ENCODE measurements around the gene KCNS1. TPM values are rescaled to one million over a fixed set of nuclear protein-coding genes. Genes with fewer than 3 reads are reported as not detected.

Gene KCNS1
- total and polyA plus RNA-seq, 2 of the 8 experiments (the other 6 are each of a cell fraction or from before 2014, with no cell fraction given), result 1.4 to 1.8 TPM

DNA sequence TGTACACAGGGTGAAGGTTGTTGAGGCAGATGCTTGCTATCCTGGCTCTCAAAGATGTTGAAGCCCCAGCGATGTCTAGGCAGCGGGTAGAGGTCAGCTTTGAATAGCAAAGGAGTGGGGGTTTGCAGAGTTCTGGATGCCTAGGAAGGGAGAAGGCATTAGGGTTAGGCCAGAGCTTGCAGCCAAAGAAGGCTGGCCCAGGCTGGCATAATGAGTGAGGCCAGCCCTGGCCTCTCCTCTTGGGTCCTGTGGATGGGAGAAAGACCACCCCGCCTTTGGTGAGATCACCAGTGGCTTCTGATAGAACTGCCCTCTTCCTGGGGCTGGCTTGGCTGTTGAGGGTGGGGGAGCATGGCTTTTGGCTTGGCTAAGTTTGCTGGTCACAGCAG is 14.5 kb upstream of the KCNS1 start (continued):
- TF ChIP-seq, protein P1, sequence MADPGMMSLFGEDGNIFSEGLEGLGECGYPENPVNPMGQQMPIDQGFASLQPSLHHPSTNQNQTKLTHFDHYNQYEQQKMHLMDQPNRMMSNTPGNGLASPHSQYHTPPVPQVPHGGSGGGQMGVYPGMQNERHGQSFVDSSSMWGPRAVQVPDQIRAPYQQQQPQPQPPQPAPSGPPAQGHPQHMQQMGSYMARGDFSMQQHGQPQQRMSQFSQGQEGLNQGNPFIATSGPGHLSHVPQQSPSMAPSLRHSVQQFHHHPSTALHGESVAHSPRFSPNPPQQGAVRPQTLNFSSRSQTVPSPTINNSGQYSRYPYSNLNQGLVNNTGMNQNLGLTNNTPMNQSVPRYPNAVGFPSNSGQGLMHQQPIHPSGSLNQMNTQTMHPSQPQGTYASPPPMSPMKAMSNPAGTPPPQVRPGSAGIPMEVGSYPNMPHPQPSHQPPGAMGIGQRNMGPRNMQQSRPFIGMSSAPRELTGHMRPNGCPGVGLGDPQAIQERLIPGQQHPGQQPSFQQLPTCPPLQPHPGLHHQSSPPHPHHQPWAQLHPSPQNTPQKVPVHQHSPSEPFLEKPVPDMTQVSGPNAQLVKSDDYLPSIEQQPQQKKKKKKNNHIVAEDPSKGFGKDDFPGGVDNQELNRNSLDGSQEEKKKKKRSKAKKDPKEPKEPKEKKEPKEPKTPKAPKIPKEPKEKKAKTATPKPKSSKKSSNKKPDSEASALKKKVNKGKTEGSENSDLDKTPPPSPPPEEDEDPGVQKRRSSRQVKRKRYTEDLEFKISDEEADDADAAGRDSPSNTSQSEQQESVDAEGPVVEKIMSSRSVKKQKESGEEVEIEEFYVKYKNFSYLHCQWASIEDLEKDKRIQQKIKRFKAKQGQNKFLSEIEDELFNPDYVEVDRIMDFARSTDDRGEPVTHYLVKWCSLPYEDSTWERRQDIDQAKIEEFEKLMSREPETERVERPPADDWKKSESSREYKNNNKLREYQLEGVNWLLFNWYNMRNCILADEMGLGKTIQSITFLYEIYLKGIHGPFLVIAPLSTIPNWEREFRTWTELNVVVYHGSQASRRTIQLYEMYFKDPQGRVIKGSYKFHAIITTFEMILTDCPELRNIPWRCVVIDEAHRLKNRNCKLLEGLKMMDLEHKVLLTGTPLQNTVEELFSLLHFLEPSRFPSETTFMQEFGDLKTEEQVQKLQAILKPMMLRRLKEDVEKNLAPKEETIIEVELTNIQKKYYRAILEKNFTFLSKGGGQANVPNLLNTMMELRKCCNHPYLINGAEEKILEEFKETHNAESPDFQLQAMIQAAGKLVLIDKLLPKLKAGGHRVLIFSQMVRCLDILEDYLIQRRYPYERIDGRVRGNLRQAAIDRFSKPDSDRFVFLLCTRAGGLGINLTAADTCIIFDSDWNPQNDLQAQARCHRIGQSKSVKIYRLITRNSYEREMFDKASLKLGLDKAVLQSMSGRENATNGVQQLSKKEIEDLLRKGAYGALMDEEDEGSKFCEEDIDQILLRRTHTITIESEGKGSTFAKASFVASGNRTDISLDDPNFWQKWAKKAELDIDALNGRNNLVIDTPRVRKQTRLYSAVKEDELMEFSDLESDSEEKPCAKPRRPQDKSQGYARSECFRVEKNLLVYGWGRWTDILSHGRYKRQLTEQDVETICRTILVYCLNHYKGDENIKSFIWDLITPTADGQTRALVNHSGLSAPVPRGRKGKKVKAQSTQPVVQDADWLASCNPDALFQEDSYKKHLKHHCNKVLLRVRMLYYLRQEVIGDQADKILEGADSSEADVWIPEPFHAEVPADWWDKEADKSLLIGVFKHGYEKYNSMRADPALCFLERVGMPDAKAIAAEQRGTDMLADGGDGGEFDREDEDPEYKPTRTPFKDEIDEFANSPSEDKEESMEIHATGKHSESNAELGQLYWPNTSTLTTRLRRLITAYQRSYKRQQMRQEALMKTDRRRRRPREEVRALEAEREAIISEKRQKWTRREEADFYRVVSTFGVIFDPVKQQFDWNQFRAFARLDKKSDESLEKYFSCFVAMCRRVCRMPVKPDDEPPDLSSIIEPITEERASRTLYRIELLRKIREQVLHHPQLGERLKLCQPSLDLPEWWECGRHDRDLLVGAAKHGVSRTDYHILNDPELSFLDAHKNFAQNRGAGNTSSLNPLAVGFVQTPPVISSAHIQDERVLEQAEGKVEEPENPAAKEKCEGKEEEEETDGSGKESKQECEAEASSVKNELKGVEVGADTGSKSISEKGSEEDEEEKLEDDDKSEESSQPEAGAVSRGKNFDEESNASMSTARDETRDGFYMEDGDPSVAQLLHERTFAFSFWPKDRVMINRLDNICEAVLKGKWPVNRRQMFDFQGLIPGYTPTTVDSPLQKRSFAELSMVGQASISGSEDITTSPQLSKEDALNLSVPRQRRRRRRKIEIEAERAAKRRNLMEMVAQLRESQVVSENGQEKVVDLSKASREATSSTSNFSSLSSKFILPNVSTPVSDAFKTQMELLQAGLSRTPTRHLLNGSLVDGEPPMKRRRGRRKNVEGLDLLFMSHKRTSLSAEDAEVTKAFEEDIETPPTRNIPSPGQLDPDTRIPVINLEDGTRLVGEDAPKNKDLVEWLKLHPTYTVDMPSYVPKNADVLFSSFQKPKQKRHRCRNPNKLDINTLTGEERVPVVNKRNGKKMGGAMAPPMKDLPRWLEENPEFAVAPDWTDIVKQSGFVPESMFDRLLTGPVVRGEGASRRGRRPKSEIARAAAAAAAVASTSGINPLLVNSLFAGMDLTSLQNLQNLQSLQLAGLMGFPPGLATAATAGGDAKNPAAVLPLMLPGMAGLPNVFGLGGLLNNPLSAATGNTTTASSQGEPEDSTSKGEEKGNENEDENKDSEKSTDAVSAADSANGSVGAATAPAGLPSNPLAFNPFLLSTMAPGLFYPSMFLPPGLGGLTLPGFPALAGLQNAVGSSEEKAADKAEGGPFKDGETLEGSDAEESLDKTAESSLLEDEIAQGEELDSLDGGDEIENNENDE (IDR thresholded peaks at IDR 0.05; ENCODE audit: insufficient replicate concordance, low read length), result no peak
- TF ChIP-seq CHD2 (IDR thresholded peaks at IDR 0.05; ENCODE audit: low read length), result no peak
- no peak for TF ChIP-seq SIRT6 (IDR thresholded peaks at IDR 0.05; ENCODE audit: low read length)
- no peak for TF ChIP-seq RAD21 (IDR thresholded peaks at IDR 0.05 in 1 of 2, conservative IDR thresholded peaks at IDR 0.05 in 1 of 2; ENCODE audit: low read depth in 2 of 2, low read length in 2 of 2)
- TF ChIP-seq HDAC6 (IDR thresholded peaks at IDR 0.05; ENCODE audit: low read depth, low read length), result no peak
- no peak for TF ChIP-seq SUZ12 (IDR thresholded peaks at IDR 0.05; ENCODE audit: low read length)
- no peak for TF ChIP-seq FOSL1 (IDR thresholded peaks at IDR 0.05; ENCODE audit: insufficient read depth, low read depth, low read length)
- TF ChIP-seq CHD1 (IDR thresholded peaks at IDR 0.05; ENCODE audit: low read depth, low read length), result no peak
- no peak for TF ChIP-seq SRF (IDR thresholded peaks at IDR 0.05; ENCODE audit: low read depth, low read length)
